Upper lobe of left lung (tissue), 4 donors: ENCODE results near the gene ANKAR.

ENCODE experiments used
- CTCF ChIP-seq, 6 experiments: fragments of 450-650 bp in 4 of 6; fragments of 200-600 bp in 2 of 6; sonication (generic) in 2 of 6; IDR thresholded peaks; one replicate each; pipeline ENCODE4 v1.5.1; 2016 to 2019; ENCODE audit warnings: antibody characterized with exemption in 6 of 6
- POLR2A ChIP-seq, 4 donors: fragments of 450-650 bp; IDR thresholded peaks; one replicate each; pipeline ENCODE4 v1.5.1; 2016 to 2017; ENCODE audit warnings: antibody characterized with exemption in 4 of 4, mild to moderate bottlenecking in 2 of 4

- TF ChIP-seq CTCF (IDR thresholded peaks at IDR 0.05) (no peak), POLR2A (IDR thresholded peaks at IDR 0.05) (no peak)
These were observed 48.7 kb downstream of the ANKAR start for GRCh38 chr2:189723192-189723591.
